HepG2 (cell line): ENCODE measurements around the gene WSB1. TPM values are rescaled to one million over a fixed set of nuclear protein-coding genes. Genes with fewer than 3 reads are reported as not detected.

Source experiments
- MEIS2 ChIP-seq: sonication (generic); formaldehyde crosslinking; IDR thresholded peaks from 2 replicates; pipeline ENCODE4 v1.9.0; 2021; ENCODE audit warnings: mild to moderate bottlenecking, missing genetic modification reagents
- NFE2L1 ChIP-seq: sonication (generic); formaldehyde crosslinking; IDR thresholded peaks from 2 replicates; pipeline ENCODE4 v1.4.0; 2020; ENCODE audit warnings: missing genetic modification reagents, mild to moderate bottlenecking, borderline replicate concordance
- RAD51 ChIP-seq: fragments of 450-650 bp; IDR thresholded peaks from 2 replicates; pipeline ENCODE4 v1.6.1; 2016; ENCODE audit warnings: borderline replicate concordance
- ZBTB42 ChIP-seq: sonication (generic); formaldehyde crosslinking; IDR thresholded peaks from 2 replicates; pipeline ENCODE4 v1.5.0; 2020; ENCODE audit warnings: mild to moderate bottlenecking, missing genetic modification reagents
- ZMYM3 ChIP-seq: sonication (generic); formaldehyde crosslinking; IDR thresholded peaks from 2 replicates; pipeline ENCODE4 v1.5.1; 2020; ENCODE audit warnings: mild to moderate bottlenecking, missing genetic modification reagents
- ZNF326 ChIP-seq: sonication (generic); formaldehyde crosslinking; IDR thresholded peaks from 2 replicates; pipeline ENCODE4 v1.4.0; 2020; ENCODE audit warnings: missing genetic modification reagents, borderline replicate concordance
- ZNF644 ChIP-seq: IDR thresholded peaks from 2 replicates; pipeline ENCODE4 v1.6.1; 2016; ENCODE audit warnings: low read depth
- ZNF747 ChIP-seq: sonication (generic); formaldehyde crosslinking; IDR thresholded peaks from 2 replicates; pipeline ENCODE4 v1.8.1; 2023; ENCODE audit warnings: missing genetic modification reagents, mild to moderate bottlenecking, borderline replicate concordance
- ZNF768 ChIP-seq: sonication (generic); formaldehyde crosslinking; IDR thresholded peaks from 2 replicates; pipeline ENCODE4 v1.4.0; 2020; ENCODE audit warnings: missing genetic modification reagents
- polyA plus RNA-seq, 8 experiments: library from polyadenylated mRNA; depleted of rRNA in 3 of 8; stranded (reverse) in 7 of 8; unstranded in 1 of 8; fragments of >200 nt; fragmentation: Illumina TruSeq in 4 of 8; extraction: Trizol in 4 of 8; gene quantifications; 2 replicates each; pipeline versions ENCODE4 v1.2.1 to v1.2.3, GENCODE V29; 2011 to 2016; ENCODE audit warnings: low read depth in 4 of 8, missing spikeins in 1 of 8, mixed read lengths in 1 of 8; ENCODE audit not compliant: insufficient read depth in 1 of 8
- total RNA-seq, 5 experiments: library from RNA; depleted of rRNA; stranded (reverse); fragments of >200 nt; fragmentation: Illumina TruSeq; extraction: Trizol; gene quantifications; 2 replicates each; pipeline ENCODE4 v1.2.3, GENCODE V29; 2016; ENCODE audit warnings: low read depth in 1 of 5
- TF ChIP-seq, protein P1 (sequence below), 2 experiments: IDR thresholded peaks; 2 replicates each; pipeline ENCODE4 v1.6.1; 2011 to 2012; ENCODE audit warnings: low read length in 2 of 2, borderline replicate concordance in 1 of 2, low read depth in 1 of 2, mild to moderate bottlenecking in 1 of 2, moderate library complexity in 1 of 2

WSB1 gene
- total and polyA plus RNA-seq, 2 of the 13 experiments (the other 11 are each of a cell fraction or from before 2014, with no cell fraction given): 81.3 to 294 TPM

DNA sequence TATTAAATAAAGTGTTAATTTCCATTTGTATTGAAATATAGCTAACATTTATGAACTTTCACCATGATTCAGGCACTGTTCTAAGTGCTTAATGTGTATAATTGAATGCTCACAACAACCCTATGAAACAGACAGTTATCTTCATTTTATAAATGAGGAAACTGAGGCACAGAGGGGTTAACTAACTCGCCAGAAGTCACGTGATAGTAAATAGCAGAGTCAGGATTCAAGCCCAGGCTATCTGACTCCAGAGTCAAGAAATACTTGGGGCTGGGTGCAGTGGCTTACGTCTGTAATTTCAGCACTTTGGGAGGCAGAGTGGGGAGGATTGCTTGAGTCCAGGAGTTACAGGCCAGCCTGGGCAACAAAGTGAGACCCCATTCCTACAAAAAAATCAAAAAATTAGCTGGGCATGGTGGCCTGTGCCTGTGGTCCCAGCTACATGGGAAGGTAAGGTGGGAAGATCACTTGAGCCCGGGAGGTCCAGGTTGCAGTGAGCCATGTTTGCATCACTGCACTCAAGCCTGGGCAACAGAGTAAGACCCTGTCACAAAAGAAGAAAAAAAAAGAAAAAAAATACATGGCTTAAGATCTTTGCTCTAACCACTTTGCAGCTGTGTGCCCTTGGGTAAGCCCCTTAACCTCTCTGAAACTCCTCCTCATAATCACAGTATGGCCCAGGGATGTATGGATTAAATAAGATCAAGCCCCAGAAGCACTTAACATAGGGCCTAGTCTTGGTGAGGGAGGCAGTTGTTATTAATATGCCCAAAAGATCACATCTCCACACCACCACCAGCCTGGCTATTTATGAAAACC lies 29.0 kb downstream of the WSB1 start (continued):
- TF ChIP-seq, protein P1, sequence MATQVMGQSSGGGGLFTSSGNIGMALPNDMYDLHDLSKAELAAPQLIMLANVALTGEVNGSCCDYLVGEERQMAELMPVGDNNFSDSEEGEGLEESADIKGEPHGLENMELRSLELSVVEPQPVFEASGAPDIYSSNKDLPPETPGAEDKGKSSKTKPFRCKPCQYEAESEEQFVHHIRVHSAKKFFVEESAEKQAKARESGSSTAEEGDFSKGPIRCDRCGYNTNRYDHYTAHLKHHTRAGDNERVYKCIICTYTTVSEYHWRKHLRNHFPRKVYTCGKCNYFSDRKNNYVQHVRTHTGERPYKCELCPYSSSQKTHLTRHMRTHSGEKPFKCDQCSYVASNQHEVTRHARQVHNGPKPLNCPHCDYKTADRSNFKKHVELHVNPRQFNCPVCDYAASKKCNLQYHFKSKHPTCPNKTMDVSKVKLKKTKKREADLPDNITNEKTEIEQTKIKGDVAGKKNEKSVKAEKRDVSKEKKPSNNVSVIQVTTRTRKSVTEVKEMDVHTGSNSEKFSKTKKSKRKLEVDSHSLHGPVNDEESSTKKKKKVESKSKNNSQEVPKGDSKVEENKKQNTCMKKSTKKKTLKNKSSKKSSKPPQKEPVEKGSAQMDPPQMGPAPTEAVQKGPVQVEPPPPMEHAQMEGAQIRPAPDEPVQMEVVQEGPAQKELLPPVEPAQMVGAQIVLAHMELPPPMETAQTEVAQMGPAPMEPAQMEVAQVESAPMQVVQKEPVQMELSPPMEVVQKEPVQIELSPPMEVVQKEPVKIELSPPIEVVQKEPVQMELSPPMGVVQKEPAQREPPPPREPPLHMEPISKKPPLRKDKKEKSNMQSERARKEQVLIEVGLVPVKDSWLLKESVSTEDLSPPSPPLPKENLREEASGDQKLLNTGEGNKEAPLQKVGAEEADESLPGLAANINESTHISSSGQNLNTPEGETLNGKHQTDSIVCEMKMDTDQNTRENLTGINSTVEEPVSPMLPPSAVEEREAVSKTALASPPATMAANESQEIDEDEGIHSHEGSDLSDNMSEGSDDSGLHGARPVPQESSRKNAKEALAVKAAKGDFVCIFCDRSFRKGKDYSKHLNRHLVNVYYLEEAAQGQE (IDR thresholded peaks at IDR 0.05; ENCODE audit: borderline replicate concordance in 1 of 2, low read depth in 1 of 2, low read length in 2 of 2): no peak
- peak; percentile 50; the same call in 1 of the 2 replicates for TF ChIP-seq ZMYM3 (CRISPR knock-in tag)
- no peak for TF ChIP-seq MEIS2 (CRISPR knock-in tag)
- TF ChIP-seq ZNF768 (CRISPR knock-in tag): peak; percentile 79
- no peak for TF ChIP-seq ZBTB42 (CRISPR knock-in tag)
- TF ChIP-seq ZNF747 (CRISPR knock-in tag): no peak
- no peak for TF ChIP-seq NFE2L1 (CRISPR knock-in tag)
- no peak for TF ChIP-seq ZNF326 (CRISPR knock-in tag)
- TF ChIP-seq RAD51: peak; percentile 42; the same call in 1 of the 2 replicates
- no peak for TF ChIP-seq ZNF644 (CRISPR knock-in tag)
